ENCODE measurements around the gene PHF20. TPM values are rescaled to one million over a fixed set of nuclear protein-coding genes. Genes with fewer than 3 reads are reported as not detected.
"Not testable (repeated sequence)": the region's sequence is repeated elsewhere in the genome, so short reads cannot be mapped to it uniquely, and the experiment has no call there.

The PHF20 gene
- polyA plus RNA-seq, 3 donors, result 30.3 to 44.4 (median 38.5) TPM

- no peak for DNase-seq (ENCODE audit: extremely low read depth in 1 of 11, low read depth in 9 of 11, low spot score in 4 of 11)
Observed at GRCh38 chr20:35823147-35823546, 51.3 kb downstream of the PHF20 start.

GRCh38 chr20:35823937-35824336, 52.1 kb downstream of the PHF20 start:
- DNase-seq (ENCODE audit: extremely low read depth in 1 of 11, low read depth in 9 of 11, low spot score in 4 of 11), result no peak

- no peak for DNase-seq (ENCODE audit: extremely low read depth in 1 of 11, low read depth in 9 of 11, low spot score in 4 of 11)
Observed at GRCh38 chr20:35826397-35826998, 54.7 kb downstream of the PHF20 start.

GRCh38 chr20:35828434-35828833, 56.6 kb downstream of the PHF20 start:
- no peak for DNase-seq (ENCODE audit: extremely low read depth in 1 of 11, low read depth in 9 of 11, low spot score in 4 of 11)

- DNase-seq (ENCODE audit: extremely low read depth in 1 of 11, low read depth in 9 of 11, low spot score in 4 of 11), result no peak
Observed at GRCh38 chr20:35828916-35829315, 57.1 kb downstream of the PHF20 start.

- DNase-seq (ENCODE audit: extremely low read depth in 1 of 11, low read depth in 9 of 11, low spot score in 4 of 11), result no peak
Observed at GRCh38 chr20:35830264-35830663, 58.4 kb downstream of the PHF20 start.

GRCh38 chr20:35831029-35831428, 59.2 kb downstream of the PHF20 start:
- no peak for DNase-seq (ENCODE audit: extremely low read depth in 1 of 11, low read depth in 9 of 11, low spot score in 4 of 11)

GRCh38 chr20:35831971-35832370, 60.2 kb downstream of the PHF20 start:
- DNase-seq (ENCODE audit: extremely low read depth in 1 of 11, low read depth in 9 of 11, low spot score in 4 of 11), result peak in 1 of 11 donors; percentile 17

- DNase-seq (ENCODE audit: extremely low read depth in 1 of 11, low read depth in 9 of 11, low spot score in 4 of 11), result no peak
Observed at GRCh38 chr20:35833241-35833640, 61.4 kb downstream of the PHF20 start.

GRCh38 chr20:35837577-35838195, 65.9 kb downstream of the PHF20 start:
- peak in 5 of 11 donors; percentile 13 to 37 (median 26) for DNase-seq (ENCODE audit: extremely low read depth in 1 of 11, low read depth in 9 of 11, low spot score in 4 of 11)

GRCh38 chr20:35838205-35838604, 66.4 kb downstream of the PHF20 start:
- DNase-seq (ENCODE audit: extremely low read depth in 1 of 11, low read depth in 9 of 11, low spot score in 4 of 11), result peak in 1 of 11 donors; percentile 42

GRCh38 chr20:35839904-35840303, 68.1 kb downstream of the PHF20 start:
- DNase-seq (ENCODE audit: extremely low read depth in 1 of 11, low read depth in 9 of 11, low spot score in 4 of 11), result no peak

- DNase-seq (ENCODE audit: extremely low read depth in 1 of 11, low read depth in 9 of 11, low spot score in 4 of 11), result no peak
Observed at GRCh38 chr20:35840421-35840820, 68.6 kb downstream of the PHF20 start.

GRCh38 chr20:35842361-35842760, 70.5 kb downstream of the PHF20 start:
- DNase-seq (ENCODE audit: extremely low read depth in 1 of 11, low read depth in 9 of 11, low spot score in 4 of 11), result no peak

- not testable (repeated sequence) for DNase-seq (ENCODE audit: extremely low read depth in 1 of 11, low read depth in 9 of 11, low spot score in 4 of 11)
Observed at GRCh38 chr20:35843894-35844293, 72.1 kb downstream of the PHF20 start.

- DNase-seq (ENCODE audit: extremely low read depth in 1 of 11, low read depth in 9 of 11, low spot score in 4 of 11), result no peak
Observed at GRCh38 chr20:35845561-35845960, 73.7 kb downstream of the PHF20 start.

- no peak for DNase-seq (ENCODE audit: extremely low read depth in 1 of 11, low read depth in 9 of 11, low spot score in 4 of 11)
Observed at GRCh38 chr20:35849706-35850105, 77.9 kb downstream of the PHF20 start.

GRCh38 chr20:35851659-35852058, 79.8 kb downstream of the PHF20 start:
- DNase-seq (ENCODE audit: extremely low read depth in 1 of 11, low read depth in 9 of 11, low spot score in 4 of 11), result not testable (repeated sequence)

- no peak for DNase-seq (ENCODE audit: extremely low read depth in 1 of 11, low read depth in 9 of 11, low spot score in 4 of 11)
Observed at GRCh38 chr20:35854713-35855348, 83.0 kb downstream of the PHF20 start.

- not testable (repeated sequence) for DNase-seq (ENCODE audit: extremely low read depth in 1 of 11, low read depth in 9 of 11, low spot score in 4 of 11)
Observed at GRCh38 chr20:35855641-35856040, 83.8 kb downstream of the PHF20 start.

GRCh38 chr20:35856866-35857265, 85.1 kb downstream of the PHF20 start:
- no peak for DNase-seq (ENCODE audit: extremely low read depth in 1 of 11, low read depth in 9 of 11, low spot score in 4 of 11)

Data from renal cortex interstitium (tissue), 11 donors.